ENCODE results near the gene TUBA4B. TPM values are rescaled to one million over a fixed set of nuclear protein-coding genes. Genes with fewer than 3 reads are reported as not detected.

TUBA4B gene
- total and polyA plus RNA-seq, 4 experiments from 2014 or later, result not detected

Small RNA genes within 50 kb of the gene (microRNA-seq; reads per million reads assigned to microRNA genes)
- gene MIR153-1 (ENCODE audit: borderline microRNAs expressed, borderline number of aligned reads, borderline replicate concordance), result not detected

Other genes starting within 250 kb of the TUBA4B start
- gene CFAP65, start 211.7 kb upstream of the TUBA4B start, total RNA-seq, result not detected
- not detected for gene CFAP65, start 211.7 kb upstream of the TUBA4B start, polyA plus RNA-seq
- gene IHH, start 192.3 kb upstream of the TUBA4B start, total RNA-seq, result under 1 TPM in 1 of 2 experiments, not detected in 1; 0.17 TPM
- not detected for gene IHH, start 192.3 kb upstream of the TUBA4B start, polyA plus RNA-seq
- gene NHEJ1, start 92.4 kb upstream of the TUBA4B start, total RNA-seq, result 10 to 100 TPM; 14.1 to 15.5 TPM
- 10 to 100 TPM; 25.5 to 27.5 TPM for gene NHEJ1, start 92.4 kb upstream of the TUBA4B start, polyA plus RNA-seq
- gene SLC23A3, start 83.2 kb upstream of the TUBA4B start, total RNA-seq, result 10 to 100 TPM; 11.8 to 12.1 TPM
- gene SLC23A3, start 83.2 kb upstream of the TUBA4B start, polyA plus RNA-seq, result not detected
- gene CNPPD1, start 76.3 kb upstream of the TUBA4B start, total RNA-seq, result 10 to 100 TPM; 79.3 to 83.3 TPM
- gene CNPPD1, start 76.3 kb upstream of the TUBA4B start, polyA plus RNA-seq, result 10 to 100 TPM; 76.5 to 82.2 TPM
- gene RETREG2, start 75.0 kb upstream of the TUBA4B start, total RNA-seq, result 100 to 1,000 TPM; 123 to 128 TPM
- 10 to 100 TPM; 76.5 to 82.2 TPM for gene RETREG2, start 75.0 kb upstream of the TUBA4B start, polyA plus RNA-seq
- 10 to 100 TPM; 73.3 to 79.8 TPM for gene ZFAND2B, start 46.5 kb upstream of the TUBA4B start, total RNA-seq
- 10 to 100 TPM; 76.3 to 81.5 TPM for gene ZFAND2B, start 46.5 kb upstream of the TUBA4B start, polyA plus RNA-seq
- gene ABCB6, start 34.3 kb upstream of the TUBA4B start, total RNA-seq, result 10 to 100 TPM; 10.7 to 11.1 TPM
- gene ABCB6, start 34.3 kb upstream of the TUBA4B start, polyA plus RNA-seq, result 1 to 10 TPM; 1.4 to 4.3 TPM
- 10 to 100 TPM; 48.7 to 53.0 TPM for gene ATG9A, start 23.6 kb upstream of the TUBA4B start, total RNA-seq
- gene ATG9A, start 23.6 kb upstream of the TUBA4B start, polyA plus RNA-seq, result 10 to 100 TPM; 10.3 to 27.8 TPM
- gene ANKZF1, start 23.4 kb upstream of the TUBA4B start, total RNA-seq, result 100 to 1,000 TPM; 244 to 260 TPM
- gene ANKZF1, start 23.4 kb upstream of the TUBA4B start, polyA plus RNA-seq, result 10 to 100 TPM; 22.1 to 49.5 TPM
- 1 to 10 TPM; 1.5 to 2.5 TPM for gene GLB1L, start 7.8 kb upstream of the TUBA4B start, total RNA-seq
- gene GLB1L, start 7.8 kb upstream of the TUBA4B start, polyA plus RNA-seq, result under 1 TPM; 0.26 to 0.68 TPM
- gene STK16, start 7.8 kb upstream of the TUBA4B start, total RNA-seq, result 10 to 100 TPM; 19.3 to 21.1 TPM
- 10 to 100 TPM; 15.3 to 15.4 TPM for gene STK16, start 7.8 kb upstream of the TUBA4B start, polyA plus RNA-seq
- 100 to 1,000 TPM; 242 to 259 TPM for gene TUBA4A, start 675 bp downstream of the TUBA4B start, total RNA-seq
- 100 to 1,000 TPM; 157 to 268 TPM for gene TUBA4A, start 675 bp downstream of the TUBA4B start, polyA plus RNA-seq
- gene DNAJB2, start 26.1 kb downstream of the TUBA4B start, total RNA-seq, result 100 to 1,000 TPM; 110 to 117 TPM
- 1 to 10 TPM; 4.1 to 6.8 TPM for gene DNAJB2, start 26.1 kb downstream of the TUBA4B start, polyA plus RNA-seq
- not detected for gene PTPRN, start 56.2 kb downstream of the TUBA4B start, total RNA-seq
- under 1 TPM in 1 of 2 donors, not detected in 1; 0.31 TPM for gene PTPRN, start 56.2 kb downstream of the TUBA4B start, polyA plus RNA-seq
- gene RESP18, start 79.5 kb downstream of the TUBA4B start, total RNA-seq, result not detected
- not detected for gene RESP18, start 79.5 kb downstream of the TUBA4B start, polyA plus RNA-seq
- 10 to 100 TPM; 70.4 to 75.9 TPM for gene DNPEP, start 134.7 kb downstream of the TUBA4B start, total RNA-seq
- gene DNPEP, start 134.7 kb downstream of the TUBA4B start, polyA plus RNA-seq, result 10 to 100 TPM; 57.8 to 73.3 TPM
- not detected for gene DES, start 165.1 kb downstream of the TUBA4B start, total RNA-seq
- not detected for gene DES, start 165.1 kb downstream of the TUBA4B start, polyA plus RNA-seq
- gene SPEG, start 181.6 kb downstream of the TUBA4B start, total RNA-seq, result 1 to 10 TPM; 8.8 to 9.0 TPM
- under 1 TPM; 0.15 to 0.20 TPM for gene SPEG, start 181.6 kb downstream of the TUBA4B start, polyA plus RNA-seq
- gene GMPPA, start 245.6 kb downstream of the TUBA4B start, total RNA-seq, result 10 to 100 TPM; 45.2 to 48.3 TPM
- 10 to 100 TPM; 30.4 to 31.0 TPM for gene GMPPA, start 245.6 kb downstream of the TUBA4B start, polyA plus RNA-seq